Measurements from ENCODE around the gene PLA2G4E.

- no peak for TF ChIP-seq CTCF (IDR thresholded peaks at IDR 0.05)
- TF ChIP-seq POLR2A (IDR thresholded peaks at IDR 0.05): no peak
Measured at GRCh38 chr15:41969851-41970431, 50.9 kb downstream of the PLA2G4E start.

Data from esophagus squamous epithelium (tissue), 4 donors.